ENCODE results near the gene S100A7A.

S100A7A gene

DNA sequence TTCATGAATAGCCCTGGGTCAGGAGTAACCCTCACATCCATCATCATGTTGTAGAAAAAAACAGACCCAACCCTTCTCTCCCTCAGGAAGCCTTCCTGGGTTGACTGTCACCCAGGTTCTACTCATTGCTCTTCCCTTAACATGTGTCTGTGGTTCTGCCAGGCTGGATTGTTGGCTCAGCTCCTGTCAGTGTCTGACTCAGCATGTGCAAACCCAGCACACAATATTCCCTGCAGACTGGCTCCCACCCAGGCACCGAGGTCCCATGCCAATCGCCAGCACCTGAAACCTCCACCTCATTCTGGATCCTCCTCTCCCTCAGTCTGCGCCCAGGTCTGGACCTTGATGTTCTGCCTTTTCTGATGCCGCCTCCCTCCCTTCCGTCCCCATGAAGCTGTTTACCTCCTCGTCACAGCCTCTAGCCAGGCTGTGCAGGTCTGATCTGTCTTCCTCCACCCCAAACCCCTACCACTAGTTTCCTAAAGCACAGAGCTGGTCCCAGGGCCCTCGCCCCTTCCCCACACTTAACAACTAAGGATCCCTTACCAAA, 21.1 kb upstream of the S100A7A start:
- H3K27ac ChIP-seq (ENCODE audit: low read depth, low read length) = no peak overlapping the region
- H3K9me3 ChIP-seq (ENCODE audit: control insufficient read depth, insufficient read depth, low read depth, low read length) = no peaks in the 10 kb centered on the region
- H3K4me3 ChIP-seq (ENCODE audit: low read depth, low read length) = no peak overlapping the region
- no peak overlapping the region for H3K9ac ChIP-seq (ENCODE audit: low read length)
- no peaks in the 10 kb centered on the region for H3K4me1 ChIP-seq (ENCODE audit: control insufficient read depth, insufficient read depth, low read length)
- H3K27me3 ChIP-seq (ENCODE audit: control insufficient read depth, insufficient read depth, low read length) = peaks cover 19% of the 10 kb centered on the region
- no peaks in the 10 kb centered on the region for H3K36me3 ChIP-seq (ENCODE audit: control insufficient read depth, insufficient read depth, low read length)

DNA sequence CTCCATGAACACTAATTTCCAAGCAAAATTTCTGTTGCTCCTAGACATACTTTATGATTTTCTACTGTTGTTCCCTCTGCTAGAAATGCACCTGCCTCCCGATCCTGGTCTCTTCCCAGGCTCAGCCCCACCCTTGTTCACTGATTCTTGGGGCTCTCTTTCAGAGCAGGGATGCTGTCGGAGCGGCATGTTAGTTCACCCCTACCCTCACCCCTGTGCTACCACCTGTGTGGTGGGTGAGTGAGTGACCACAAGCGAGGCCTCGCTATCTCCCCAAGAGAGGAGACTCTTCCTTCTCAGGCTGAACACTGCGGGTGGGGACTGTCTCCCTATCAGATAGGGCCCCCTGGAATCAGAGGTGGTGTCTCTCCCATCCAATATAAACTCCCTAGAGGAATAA, 20.5 kb upstream of the S100A7A start:
- no peaks in the 10 kb centered on the region for H3K4me1 ChIP-seq (ENCODE audit: control insufficient read depth, insufficient read depth, low read length)
- no peak overlapping the region for H3K4me3 ChIP-seq (ENCODE audit: low read depth, low read length)
- no peak overlapping the region for H3K27ac ChIP-seq (ENCODE audit: low read depth, low read length)
- no peak overlapping the region for H3K9ac ChIP-seq (ENCODE audit: low read length)
- no peaks in the 10 kb centered on the region for H3K36me3 ChIP-seq (ENCODE audit: control insufficient read depth, insufficient read depth, low read length)
- peaks cover 17% of the 10 kb centered on the region for H3K27me3 ChIP-seq (ENCODE audit: control insufficient read depth, insufficient read depth, low read length)
- no peaks in the 10 kb centered on the region for H3K9me3 ChIP-seq (ENCODE audit: control insufficient read depth, insufficient read depth, low read depth, low read length)

DNA sequence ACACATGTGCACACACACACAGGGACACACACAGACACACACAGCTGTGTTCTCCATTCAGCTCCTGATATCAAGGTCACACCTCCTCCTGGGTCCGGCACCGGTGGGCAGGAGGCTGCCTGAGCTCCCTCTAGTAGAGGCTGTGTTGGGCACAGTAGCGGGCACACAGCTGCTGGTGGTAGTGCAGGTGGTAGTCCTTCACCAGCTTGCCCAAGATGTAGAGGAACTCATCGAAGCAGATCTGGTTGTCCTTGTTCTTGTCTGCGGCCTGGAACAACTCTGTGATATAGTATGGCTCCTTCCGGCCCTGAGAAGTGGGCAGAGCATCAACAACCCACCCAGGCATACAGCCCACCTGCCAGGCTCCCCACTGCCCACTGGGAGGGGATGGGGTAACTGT, 19.9 kb upstream of the S100A7A start:
- Histone ChIP-seq H3K36me3 (ENCODE audit: control insufficient read depth, insufficient read depth, low read length) (no peaks in the 10 kb centered on the region), H3K4me1 (ENCODE audit: control insufficient read depth, insufficient read depth, low read length) (no peaks in the 10 kb centered on the region), H3K27ac (ENCODE audit: low read depth, low read length) (no peak overlapping the region), H3K4me3 (ENCODE audit: low read depth, low read length) (no peak overlapping the region), H3K9me3 (ENCODE audit: control insufficient read depth, insufficient read depth, low read depth, low read length) (no peaks in the 10 kb centered on the region), H3K9ac (ENCODE audit: low read length) (no peak overlapping the region), H3K27me3 (ENCODE audit: control insufficient read depth, insufficient read depth, low read length) (peaks cover 17% of the 10 kb centered on the region)

DNA sequence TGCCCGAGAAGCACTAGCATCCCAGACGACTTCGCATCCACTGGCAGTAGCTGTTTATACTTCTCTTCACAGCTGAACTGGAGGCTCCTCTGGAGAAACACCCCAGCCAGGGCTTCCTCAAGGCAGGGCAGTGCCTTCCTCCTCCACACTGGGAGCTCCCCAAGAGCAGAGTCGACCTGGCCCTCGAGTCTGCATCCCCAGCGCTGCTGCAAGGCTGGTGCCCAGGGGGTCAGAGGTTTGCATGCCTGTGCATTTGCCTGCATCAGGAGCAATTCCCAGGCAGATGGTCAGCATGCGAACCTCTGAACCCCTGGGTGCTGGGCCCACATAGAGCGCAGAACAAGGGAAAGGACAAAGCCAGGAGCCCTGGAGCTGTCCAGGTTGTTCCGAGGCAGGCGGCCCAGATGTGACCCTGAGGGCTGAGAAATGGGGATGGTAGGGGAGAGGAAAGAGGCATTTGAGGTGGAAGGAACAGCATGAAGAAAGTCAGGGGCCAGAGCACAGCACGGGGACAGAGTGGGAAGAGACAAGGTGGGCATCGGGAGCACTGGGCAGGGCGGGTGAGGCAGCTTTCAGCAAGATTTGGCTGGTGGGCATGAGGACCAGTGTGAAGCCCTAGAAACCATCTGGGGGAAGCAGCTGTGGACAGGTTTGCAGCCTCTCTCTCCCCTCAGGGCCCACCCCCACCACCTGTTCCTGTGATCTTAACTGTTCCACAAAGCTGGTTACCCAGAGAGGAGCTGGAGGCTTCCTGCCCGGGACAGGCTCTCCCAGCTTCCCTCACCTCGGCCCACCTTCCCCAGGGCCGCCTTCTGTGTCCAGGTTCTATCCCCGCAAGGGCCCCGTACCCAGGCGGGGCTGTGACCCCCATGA, 19.0 kb upstream of the S100A7A start:
- no peak overlapping the region for H3K4me3 ChIP-seq (ENCODE audit: low read depth, low read length)
- no peaks in the 10 kb centered on the region for H3K36me3 ChIP-seq (ENCODE audit: control insufficient read depth, insufficient read depth, low read length)
- no peak overlapping the region for H3K27ac ChIP-seq (ENCODE audit: low read depth, low read length)
- H3K27me3 ChIP-seq (ENCODE audit: control insufficient read depth, insufficient read depth, low read length) = peaks cover 20% of the 10 kb centered on the region
- H3K9ac ChIP-seq (ENCODE audit: low read length) = no peak overlapping the region
- H3K4me1 ChIP-seq (ENCODE audit: control insufficient read depth, insufficient read depth, low read length) = no peaks in the 10 kb centered on the region
- no peaks in the 10 kb centered on the region for H3K9me3 ChIP-seq (ENCODE audit: control insufficient read depth, insufficient read depth, low read depth, low read length)

DNA sequence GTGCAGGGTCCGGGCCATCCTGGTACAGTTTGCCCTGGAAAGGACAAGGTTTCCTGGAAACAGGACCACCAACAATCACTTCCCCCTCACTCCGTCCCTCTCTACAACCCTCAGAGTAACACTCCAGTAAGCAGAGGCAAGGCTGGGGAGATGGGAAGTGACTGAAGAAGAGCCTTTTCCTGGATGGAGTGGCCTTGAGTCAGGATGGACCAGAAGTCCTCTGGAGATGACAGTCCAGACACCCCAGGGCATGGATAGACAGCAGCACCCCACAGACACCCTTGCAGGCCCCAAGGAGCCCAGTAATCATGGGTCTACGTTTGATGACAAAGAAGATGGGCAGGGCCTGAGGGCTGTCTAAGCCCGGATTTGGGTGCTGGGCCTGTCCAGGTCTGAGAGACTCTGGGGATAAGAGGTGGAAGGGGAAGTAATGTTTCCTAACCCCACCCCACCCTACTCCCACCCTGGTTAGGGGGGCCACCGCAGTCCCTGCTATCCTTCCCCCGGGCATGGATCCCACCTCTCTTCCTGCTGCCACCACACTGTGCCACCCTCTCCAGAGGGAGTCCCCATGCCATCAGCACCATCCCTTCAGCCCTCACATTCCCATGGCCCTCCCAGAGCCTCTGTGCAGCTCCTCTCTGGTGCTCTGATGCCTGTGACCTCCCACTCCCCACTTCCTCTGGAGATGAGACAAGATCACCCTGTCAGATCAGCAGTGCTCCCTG, 18.2 kb upstream of the S100A7A start:
- Histone ChIP-seq H3K4me1 (ENCODE audit: control insufficient read depth, insufficient read depth, low read length) (no peaks in the 10 kb centered on the region), H3K27ac (ENCODE audit: low read depth, low read length) (no peak overlapping the region), H3K9ac (ENCODE audit: low read length) (no peak overlapping the region), H3K36me3 (ENCODE audit: control insufficient read depth, insufficient read depth, low read length) (no peaks in the 10 kb centered on the region), H3K9me3 (ENCODE audit: control insufficient read depth, insufficient read depth, low read depth, low read length) (no peaks in the 10 kb centered on the region), H3K27me3 (ENCODE audit: control insufficient read depth, insufficient read depth, low read length) (peaks cover 25% of the 10 kb centered on the region), H3K4me3 (ENCODE audit: low read depth, low read length) (no peak overlapping the region)

DNA sequence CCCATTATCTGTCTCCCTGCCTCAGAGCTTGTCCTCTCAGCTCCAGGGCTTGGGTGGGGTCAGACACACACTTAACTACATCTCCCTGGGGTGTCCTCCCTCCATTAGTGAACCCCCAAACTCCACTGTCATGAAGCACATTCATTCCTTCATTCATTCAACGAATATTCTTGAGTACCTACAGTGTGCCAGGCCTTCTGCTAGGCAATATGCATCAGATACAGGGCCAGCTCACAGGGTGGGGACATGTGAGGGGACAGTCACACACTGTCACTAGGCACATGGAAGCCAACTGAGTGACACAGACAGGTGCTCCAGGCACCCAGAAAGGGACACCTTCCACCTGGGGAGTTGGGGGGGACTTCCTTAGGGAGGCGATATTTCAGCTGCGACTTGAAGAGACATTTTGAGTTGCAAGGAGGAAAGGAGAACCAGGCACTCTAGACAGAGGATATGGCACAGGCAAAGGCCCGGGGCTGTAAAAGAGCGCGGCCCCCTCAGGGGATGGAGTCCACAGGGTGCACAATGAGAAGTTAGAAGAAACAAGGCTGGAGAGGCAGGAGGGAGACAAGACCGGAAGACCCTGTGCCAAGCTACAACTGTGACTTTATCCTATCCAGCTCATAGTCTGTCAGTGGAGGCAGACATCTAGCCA, 16.8 kb upstream of the S100A7A start:
- H3K9me3 ChIP-seq (ENCODE audit: control insufficient read depth, insufficient read depth, low read depth, low read length) = 0 out of 2 replicates have a peak, but pooled peaks cover under 1% of the 10 kb centered on the region
- peaks cover 37% of the 10 kb centered on the region for H3K27me3 ChIP-seq (ENCODE audit: control insufficient read depth, insufficient read depth, low read length)
- no peaks in the 10 kb centered on the region for H3K36me3 ChIP-seq (ENCODE audit: control insufficient read depth, insufficient read depth, low read length)
- H3K4me1 ChIP-seq (ENCODE audit: control insufficient read depth, insufficient read depth, low read length) = no peaks in the 10 kb centered on the region
- no peak overlapping the region for H3K4me3 ChIP-seq (ENCODE audit: low read depth, low read length)
- no peak overlapping the region for H3K27ac ChIP-seq (ENCODE audit: low read depth, low read length)
- no peak overlapping the region for H3K9ac ChIP-seq (ENCODE audit: low read length)

DNA sequence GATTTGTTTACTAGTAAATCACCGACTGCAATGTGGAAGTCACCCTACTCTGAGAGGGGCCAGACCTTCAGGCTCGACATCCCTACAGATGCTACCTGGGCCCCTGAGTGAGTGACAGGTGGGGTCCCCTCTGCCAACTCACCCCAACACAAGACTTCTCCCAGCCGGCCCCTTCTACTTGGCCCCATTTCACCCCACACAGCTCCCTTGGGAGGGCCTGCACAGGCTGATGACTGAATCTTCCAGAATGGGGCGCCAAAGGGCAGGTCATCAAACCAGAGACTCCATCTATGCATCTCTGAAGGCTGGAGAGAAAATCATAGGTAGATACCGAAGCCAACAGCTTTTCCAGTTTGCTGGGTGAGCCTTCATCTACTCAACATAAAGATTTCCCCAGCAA, 16.1 kb upstream of the S100A7A start:
- H3K4me1 ChIP-seq (ENCODE audit: control insufficient read depth, insufficient read depth, low read length) = no peaks in the 10 kb centered on the region
- no peaks in the 10 kb centered on the region for H3K36me3 ChIP-seq (ENCODE audit: control insufficient read depth, insufficient read depth, low read length)
- H3K27me3 ChIP-seq (ENCODE audit: control insufficient read depth, insufficient read depth, low read length) = peaks cover 34% of the 10 kb centered on the region
- H3K4me3 ChIP-seq (ENCODE audit: low read depth, low read length) = no peak overlapping the region
- H3K9ac ChIP-seq (ENCODE audit: low read length) = no peak overlapping the region
- no peak overlapping the region for H3K27ac ChIP-seq (ENCODE audit: low read depth, low read length)
- H3K9me3 ChIP-seq (ENCODE audit: control insufficient read depth, insufficient read depth, low read depth, low read length) = 0 out of 2 replicates have a peak, but pooled peaks cover 3% of the 10 kb centered on the region

DNA sequence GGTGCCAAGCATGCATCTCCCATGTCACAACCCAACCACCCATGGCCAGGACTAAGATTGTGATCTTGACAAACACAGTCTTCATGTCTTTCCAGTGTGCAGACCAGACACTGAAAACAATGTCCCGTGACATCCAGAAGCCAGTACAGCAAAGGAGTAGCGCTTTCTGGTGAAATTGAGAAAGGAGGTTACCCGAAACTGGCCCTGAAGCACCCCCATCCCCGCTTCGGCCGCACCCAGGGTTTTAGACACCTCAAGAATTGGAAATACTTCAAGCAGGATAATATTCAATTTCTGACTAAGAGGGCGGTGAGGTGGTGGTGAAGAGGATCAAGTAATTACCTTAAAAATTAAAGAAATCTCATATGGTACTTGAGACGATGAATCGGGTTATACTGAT, 14.9 kb upstream of the S100A7A start:
- Histone ChIP-seq H3K36me3 (ENCODE audit: control insufficient read depth, insufficient read depth, low read length) (no peaks in the 10 kb centered on the region), H3K9ac (ENCODE audit: low read length) (no peak overlapping the region), H3K4me1 (ENCODE audit: control insufficient read depth, insufficient read depth, low read length) (no peaks in the 10 kb centered on the region), H3K9me3 (ENCODE audit: control insufficient read depth, insufficient read depth, low read depth, low read length) (0 out of 2 replicates have a peak, but pooled peaks cover 3% of the 10 kb centered on the region), H3K27ac (ENCODE audit: low read depth, low read length) (no peak overlapping the region), H3K4me3 (ENCODE audit: low read depth, low read length) (no peak overlapping the region), H3K27me3 (ENCODE audit: control insufficient read depth, insufficient read depth, low read length) (peaks cover 31% of the 10 kb centered on the region)

DNA sequence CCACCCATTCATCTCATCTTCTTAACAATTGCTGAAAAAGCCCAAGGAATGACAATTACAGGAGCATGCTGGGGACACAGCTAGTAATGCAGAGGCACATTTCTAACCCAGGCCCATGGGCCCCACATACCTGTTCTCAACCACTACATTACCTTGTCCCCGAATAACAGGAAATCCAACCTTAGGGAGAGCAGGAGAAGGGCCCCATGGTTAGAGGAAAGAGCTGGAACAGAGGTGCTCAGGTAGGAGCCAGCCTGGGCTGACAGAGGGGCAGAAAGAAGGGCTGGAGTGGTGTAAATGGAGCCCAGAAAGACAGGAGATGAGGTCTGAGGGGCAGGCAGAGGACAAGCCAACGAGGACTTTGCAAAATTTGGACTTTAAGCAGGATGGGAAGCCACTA, 14.1 kb upstream of the S100A7A start:
- Histone ChIP-seq H3K9me3 (ENCODE audit: control insufficient read depth, insufficient read depth, low read depth, low read length) (peaks cover 3% of the 10 kb centered on the region; the same call in 1 of the 2 replicates), H3K36me3 (ENCODE audit: control insufficient read depth, insufficient read depth, low read length) (no peaks in the 10 kb centered on the region), H3K9ac (ENCODE audit: low read length) (no peak overlapping the region), H3K27ac (ENCODE audit: low read depth, low read length) (no peak overlapping the region), H3K27me3 (ENCODE audit: control insufficient read depth, insufficient read depth, low read length) (peaks cover 25% of the 10 kb centered on the region), H3K4me1 (ENCODE audit: control insufficient read depth, insufficient read depth, low read length) (no peaks in the 10 kb centered on the region), H3K4me3 (ENCODE audit: low read depth, low read length) (no peak overlapping the region)

DNA sequence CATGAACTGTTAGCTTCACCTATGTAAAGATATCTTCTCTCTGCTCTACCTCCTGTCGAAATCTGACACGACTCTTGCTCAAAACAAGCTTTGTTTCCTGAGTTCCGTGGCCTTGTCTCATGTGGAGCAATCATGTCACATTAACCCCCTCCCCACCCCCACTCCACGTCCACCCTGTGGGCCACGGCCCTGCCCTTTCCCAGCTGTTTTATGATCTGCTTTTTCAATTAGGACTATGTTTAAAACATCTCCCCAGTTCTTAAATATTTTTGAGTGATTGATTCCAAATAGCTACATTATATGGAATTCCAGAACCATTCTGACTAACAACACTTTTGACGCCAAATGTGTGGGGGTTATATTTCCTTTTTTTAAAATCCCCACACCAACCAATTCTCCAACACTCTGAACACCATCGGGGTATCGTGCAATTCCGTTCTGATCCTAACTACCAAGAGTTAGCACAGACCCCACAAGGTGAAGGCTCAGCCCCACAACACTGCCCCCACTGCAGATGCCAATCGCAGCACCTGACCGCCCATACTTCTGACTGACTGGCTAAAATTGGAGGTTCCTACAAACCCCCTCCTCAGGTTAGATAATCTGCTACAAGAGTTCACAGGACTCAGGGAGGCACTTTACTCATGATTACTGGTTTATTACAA, 12.8 kb upstream of the S100A7A start:
- Histone ChIP-seq H3K36me3 (ENCODE audit: control insufficient read depth, insufficient read depth, low read length) (no peaks in the 10 kb centered on the region), H3K27ac (ENCODE audit: low read depth, low read length) (no peak overlapping the region), H3K4me1 (ENCODE audit: control insufficient read depth, insufficient read depth, low read length) (no peaks in the 10 kb centered on the region), H3K27me3 (ENCODE audit: control insufficient read depth, insufficient read depth, low read length) (peaks cover 22% of the 10 kb centered on the region), H3K4me3 (ENCODE audit: low read depth, low read length) (no peak overlapping the region), H3K9me3 (ENCODE audit: control insufficient read depth, insufficient read depth, low read depth, low read length) (peaks cover 3% of the 10 kb centered on the region; the same call in 1 of the 2 replicates), H3K9ac (ENCODE audit: low read length) (no peak overlapping the region)

Data from HUES6 (cell line).